ENCODE results near the gene NTM.

The NTM gene

GRCh38 chr11:131763193-131763890 lies 392.9 kb downstream of the NTM start:
- H3K27ac ChIP-seq = no peak overlapping the region
- TF ChIP-seq CTCF (conservative IDR thresholded peaks at IDR 0.05) = no peak

GRCh38 chr11:131764126-131764525 lies 393.7 kb downstream of the NTM start:
- H3K27ac ChIP-seq = no peak overlapping the region
- no peak for TF ChIP-seq CTCF (conservative IDR thresholded peaks at IDR 0.05)

GRCh38 chr11:131764649-131765048 lies 394.2 kb downstream of the NTM start:
- no peak overlapping the region for H3K27ac ChIP-seq
- no peak for TF ChIP-seq CTCF (conservative IDR thresholded peaks at IDR 0.05)

- TF ChIP-seq CTCF (conservative IDR thresholded peaks at IDR 0.05) = no peak
- H3K27ac ChIP-seq = no peak overlapping the region
Measured at GRCh38 chr11:131766637-131767036, 396.2 kb downstream of the NTM start.

- H3K27ac ChIP-seq = no peak overlapping the region
- TF ChIP-seq CTCF (conservative IDR thresholded peaks at IDR 0.05) = no peak
Measured at GRCh38 chr11:131767421-131767820, 397.0 kb downstream of the NTM start.

- H3K27ac ChIP-seq = no peak overlapping the region
- TF ChIP-seq CTCF (conservative IDR thresholded peaks at IDR 0.05) = no peak
Measured at GRCh38 chr11:131770801-131771200, 400.4 kb downstream of the NTM start.

- TF ChIP-seq CTCF (conservative IDR thresholded peaks at IDR 0.05) = no peak
- no peak overlapping the region for H3K27ac ChIP-seq
Measured at GRCh38 chr11:131771471-131771870, 401.1 kb downstream of the NTM start.

All from VCaP (cell line).